ENCODE measurements around the gene NPTX1.

NPTX1 gene

GRCh38 chr17:80479246-80479566, 2.8 kb upstream of the NPTX1 start:
- Mint-ChIP-seq H3K9me3 (no peaks in the 10 kb centered on the region), H3K4me1 (peaks cover 14 to 35% of the 10 kb centered on the region in 2 donors), H3K27me3 (peaks cover 60 to 63% of the 10 kb centered on the region in 2 donors), H3K4me3 (peak overlapping the region; percentile 2 to 19), H3K36me3 (no peaks in the 10 kb centered on the region), H3K27ac (peak overlapping the region; percentile 28)
- DNase-seq (no peak), ATAC-seq (replicated peaks) (no peak)

- H3K4me1 Mint-ChIP-seq: peaks cover 14 to 38% of the 10 kb centered on the region in 2 donors
- DNase-seq: no peak
- peaks cover 65 to 68% of the 10 kb centered on the region in 2 donors for H3K27me3 Mint-ChIP-seq
- H3K27ac Mint-ChIP-seq: no peak overlapping the region
- no peaks in the 10 kb centered on the region for H3K36me3 Mint-ChIP-seq
- no peak for ATAC-seq (replicated peaks)
- H3K9me3 Mint-ChIP-seq: no peaks in the 10 kb centered on the region
- peak overlapping the region in 1 of 2 donors; percentile 16 for H3K4me3 Mint-ChIP-seq
Measured at GRCh38 chr17:80478487-80479245, 2.3 kb upstream of the NPTX1 start.

- Mint-ChIP-seq H3K27me3 (peaks cover 65 to 73% of the 10 kb centered on the region in 2 donors), H3K27ac (no peak overlapping the region), H3K36me3 (no peaks in the 10 kb centered on the region), H3K4me1 (peaks cover 14 to 38% of the 10 kb centered on the region in 2 donors), H3K9me3 (no peaks in the 10 kb centered on the region), H3K4me3 (peak overlapping the region in 1 of 2 donors; percentile 16)
- ATAC-seq (replicated peaks) (peak; percentile 41 to 46), DNase-seq (no peak)
Measured at GRCh38 chr17:80477647-80478478, 1.5 kb upstream of the NPTX1 start.

GRCh38 chr17:80476877-80477646, 655 bp upstream of the NPTX1 start:
- Mint-ChIP-seq H3K4me3 (peak overlapping the region in 1 of 2 donors; percentile 8), H3K36me3 (no peaks in the 10 kb centered on the region), H3K9me3 (no peaks in the 10 kb centered on the region), H3K4me1 (peaks cover 16 to 42% of the 10 kb centered on the region in 2 donors), H3K27me3 (peaks cover 62 to 73% of the 10 kb centered on the region in 2 donors), H3K27ac (no peak overlapping the region)
- DNase-seq (no peak), ATAC-seq (replicated peaks) (no peak)

GRCh38 chr17:80474961-80475909, 1.2 kb downstream of the NPTX1 start:
- H3K4me3 Mint-ChIP-seq: peak overlapping the region; percentile 70 to 74
- H3K27ac Mint-ChIP-seq: peak overlapping the region; percentile 77
- DNase-seq (no peak), ATAC-seq (replicated peaks) (peak; percentile 33 to 41)
- H3K36me3 Mint-ChIP-seq: no peaks in the 10 kb centered on the region
- H3K9me3 Mint-ChIP-seq: no peaks in the 10 kb centered on the region
- peaks cover 64 to 73% of the 10 kb centered on the region in 2 donors for H3K27me3 Mint-ChIP-seq
- H3K4me1 Mint-ChIP-seq: peaks cover 15 to 41% of the 10 kb centered on the region in 2 donors

- no peak for DNase-seq
- peak; percentile 8 to 15 for ATAC-seq (replicated peaks)
- peaks cover 58 to 73% of the 10 kb centered on the region in 2 donors for H3K27me3 Mint-ChIP-seq
- H3K4me3 Mint-ChIP-seq: peak overlapping the region; percentile 40 to 74
- H3K36me3 Mint-ChIP-seq: no peaks in the 10 kb centered on the region
- no peak overlapping the region for H3K27ac Mint-ChIP-seq
- H3K9me3 Mint-ChIP-seq: no peaks in the 10 kb centered on the region
- peaks cover 15 to 41% of the 10 kb centered on the region in 2 donors for H3K4me1 Mint-ChIP-seq
Measured at GRCh38 chr17:80474231-80474960, 2.0 kb downstream of the NPTX1 start.

- ATAC-seq (replicated peaks) (no peak), DNase-seq (no peak)
- peaks cover 58 to 73% of the 10 kb centered on the region in 2 donors for H3K27me3 Mint-ChIP-seq
- H3K36me3 Mint-ChIP-seq: no peaks in the 10 kb centered on the region
- H3K27ac Mint-ChIP-seq: no peak overlapping the region
- H3K4me3 Mint-ChIP-seq: no peak overlapping the region
- H3K9me3 Mint-ChIP-seq: no peaks in the 10 kb centered on the region
- peaks cover 15 to 35% of the 10 kb centered on the region in 2 donors for H3K4me1 Mint-ChIP-seq
Measured at GRCh38 chr17:80473701-80474100, 2.7 kb downstream of the NPTX1 start.

- no peak overlapping the region for H3K27ac Mint-ChIP-seq
- DNase-seq (no peak), ATAC-seq (replicated peaks) (no peak)
- H3K4me3 Mint-ChIP-seq: no peak overlapping the region
- H3K9me3 Mint-ChIP-seq: no peaks in the 10 kb centered on the region
- H3K36me3 Mint-ChIP-seq: no peaks in the 10 kb centered on the region
- H3K27me3 Mint-ChIP-seq: peaks cover 63 to 77% of the 10 kb centered on the region in 2 donors
- H3K4me1 Mint-ChIP-seq: peaks cover 15 to 33% of the 10 kb centered on the region in 2 donors
Measured at GRCh38 chr17:80472996-80473395, 3.4 kb downstream of the NPTX1 start.

GRCh38 chr17:80471922-80472321, 4.5 kb downstream of the NPTX1 start:
- no peak for ATAC-seq (replicated peaks)
- Mint-ChIP-seq H3K27me3 (peaks cover 73 to 88% of the 10 kb centered on the region in 2 donors), H3K4me1 (peaks cover 15 to 33% of the 10 kb centered on the region in 2 donors), H3K4me3 (no peak overlapping the region), H3K36me3 (no peaks in the 10 kb centered on the region), H3K9me3 (no peaks in the 10 kb centered on the region), H3K27ac (no peak overlapping the region)
- no peak for DNase-seq

GRCh38 chr17:80470603-80471002, 5.8 kb downstream of the NPTX1 start:
- Mint-ChIP-seq H3K4me3 (no peak overlapping the region), H3K27ac (no peak overlapping the region), H3K36me3 (no peaks in the 10 kb centered on the region)

GRCh38 chr17:80469667-80470066, 6.7 kb downstream of the NPTX1 start:
- Mint-ChIP-seq H3K9me3 (no peaks in the 10 kb centered on the region), H3K36me3 (no peaks in the 10 kb centered on the region), H3K4me1 (peaks cover 6 to 18% of the 10 kb centered on the region in 2 donors), H3K27me3 (peaks cover 75 to 100% of the 10 kb centered on the region in 2 donors), H3K27ac (no peak overlapping the region), H3K4me3 (no peak overlapping the region)
- DNase-seq (no peak), ATAC-seq (replicated peaks) (no peak)

More at GRCh38 chr17:80470603-80471002, 5.8 kb downstream of the NPTX1 start:
- ATAC-seq (replicated peaks) (no peak), DNase-seq (no peak)
- Mint-ChIP-seq H3K27me3 (peaks cover 76 to 100% of the 10 kb centered on the region in 2 donors), H3K4me1 (peaks cover 15 to 28% of the 10 kb centered on the region in 2 donors), H3K9me3 (no peaks in the 10 kb centered on the region)

- no peak overlapping the region for H3K4me3 Mint-ChIP-seq
- H3K27me3 Mint-ChIP-seq: peaks cover 68 to 100% of the 10 kb centered on the region in 2 donors
- H3K36me3 Mint-ChIP-seq: no peaks in the 10 kb centered on the region
- H3K4me1 Mint-ChIP-seq: peaks cover 3 to 11% of the 10 kb centered on the region in 2 donors
- DNase-seq (no peak), ATAC-seq (replicated peaks) (no peak)
- no peaks in the 10 kb centered on the region for H3K9me3 Mint-ChIP-seq
- H3K27ac Mint-ChIP-seq: no peak overlapping the region
Measured at GRCh38 chr17:80468781-80469493, 7.5 kb downstream of the NPTX1 start.

Data from stimulated activated naive B cell treated with anti-CD40 and anti-IgM and Interleukin-4, amounts not matched to agents 10 μg/mL and 1 μg/mL and 100 μg/mL, for 72 hours (primary cell).